Measurements from ENCODE around the gene FXN. TPM values are rescaled to one million over a fixed set of nuclear protein-coding genes. Genes with fewer than 3 reads are reported as not detected.

FXN gene
- total and polyA plus RNA-seq, 11 donors: 14.8 to 40.2 (median 24.1) TPM

DNA sequence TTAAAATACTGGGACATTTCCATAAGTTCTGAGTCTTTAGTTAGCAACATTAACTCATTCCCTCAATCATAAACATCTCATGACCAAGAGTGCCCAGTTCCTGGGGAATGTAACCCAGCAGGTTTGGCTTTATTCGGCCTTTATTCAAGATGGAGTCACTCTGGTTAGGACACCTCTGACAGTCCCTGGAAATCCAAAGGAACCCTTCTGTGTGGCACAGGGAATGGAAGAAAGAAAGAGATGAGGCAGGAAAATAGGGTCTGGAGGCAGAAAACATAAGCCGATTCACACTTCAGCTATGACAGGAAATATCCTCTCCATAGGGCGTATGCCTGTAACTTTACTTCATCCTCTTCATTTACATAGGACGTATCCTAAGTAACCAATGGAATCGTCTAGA is 53.5 kb downstream of the FXN start:
- intact Hi-C loops (cut with DNase I): loop anchor here in 1 of 10 donors (10.0 kb wide), 1 partner anchor 46 kb away; no protein-coding TSS in a partner anchor
- no peaks in the 10 kb centered on the region for H3K36me3 ChIP-seq
- peaks cover 0 to 29% (median 15%) of the 10 kb centered on the region in 12 donors for H3K4me1 ChIP-seq
- H3K9me3 ChIP-seq: no peaks in the 10 kb centered on the region
- 93 to 95% (median 95%) methylated on average over 5 of the region's 5 CpGs for WGBS, 4 donors
- TF ChIP-seq, protein P1, sequence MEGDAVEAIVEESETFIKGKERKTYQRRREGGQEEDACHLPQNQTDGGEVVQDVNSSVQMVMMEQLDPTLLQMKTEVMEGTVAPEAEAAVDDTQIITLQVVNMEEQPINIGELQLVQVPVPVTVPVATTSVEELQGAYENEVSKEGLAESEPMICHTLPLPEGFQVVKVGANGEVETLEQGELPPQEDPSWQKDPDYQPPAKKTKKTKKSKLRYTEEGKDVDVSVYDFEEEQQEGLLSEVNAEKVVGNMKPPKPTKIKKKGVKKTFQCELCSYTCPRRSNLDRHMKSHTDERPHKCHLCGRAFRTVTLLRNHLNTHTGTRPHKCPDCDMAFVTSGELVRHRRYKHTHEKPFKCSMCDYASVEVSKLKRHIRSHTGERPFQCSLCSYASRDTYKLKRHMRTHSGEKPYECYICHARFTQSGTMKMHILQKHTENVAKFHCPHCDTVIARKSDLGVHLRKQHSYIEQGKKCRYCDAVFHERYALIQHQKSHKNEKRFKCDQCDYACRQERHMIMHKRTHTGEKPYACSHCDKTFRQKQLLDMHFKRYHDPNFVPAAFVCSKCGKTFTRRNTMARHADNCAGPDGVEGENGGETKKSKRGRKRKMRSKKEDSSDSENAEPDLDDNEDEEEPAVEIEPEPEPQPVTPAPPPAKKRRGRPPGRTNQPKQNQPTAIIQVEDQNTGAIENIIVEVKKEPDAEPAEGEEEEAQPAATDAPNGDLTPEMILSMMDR (IDR thresholded peaks at IDR 0.05): no peak
- TF ChIP-seq POLR2A (IDR thresholded peaks at IDR 0.05): no peak
- H3K27ac ChIP-seq: no peak overlapping the region
- DNase-seq: no peak
- no peak for ATAC-seq
- no peak overlapping the region for H3K4me3 ChIP-seq
- H3K27me3 ChIP-seq: no peaks in the 10 kb centered on the region

DNA sequence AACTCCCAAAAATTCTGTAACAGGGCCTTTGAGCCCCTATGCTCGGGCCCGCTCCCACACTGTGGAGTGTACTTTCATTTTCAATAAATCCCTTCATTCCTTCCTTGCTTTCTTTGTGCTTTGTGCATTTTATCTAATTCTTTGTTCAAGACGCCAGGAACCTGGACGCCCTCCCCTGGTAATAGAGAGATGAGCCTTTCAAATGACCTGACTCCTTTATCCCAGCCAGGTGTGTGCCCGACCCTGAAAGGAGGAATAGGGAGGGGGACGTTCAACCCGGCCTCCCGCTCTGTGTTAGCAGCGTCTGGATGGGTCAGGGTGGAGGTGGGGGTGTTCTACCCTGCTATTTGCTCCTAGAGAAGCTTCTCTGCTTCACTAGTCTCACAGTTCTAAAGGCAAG is 53.9 kb downstream of the FXN start:
- H3K27me3 ChIP-seq: no peaks in the 10 kb centered on the region
- DNase-seq: no peak
- ATAC-seq: no peak
- no peaks in the 10 kb centered on the region for H3K9me3 ChIP-seq
- peaks cover 0 to 29% (median 15%) of the 10 kb centered on the region in 12 donors for H3K4me1 ChIP-seq
- no peak overlapping the region for H3K4me3 ChIP-seq
- intact Hi-C loops (cut with DNase I): loop anchor here in 1 of 10 donors (10.0 kb wide), 1 partner anchor 45 kb away; no protein-coding TSS in a partner anchor
- H3K27ac ChIP-seq: peak overlapping the region in 2 of 12 donors; percentile 41 to 51
- no peaks in the 10 kb centered on the region for H3K36me3 ChIP-seq
- TF ChIP-seq POLR2A (IDR thresholded peaks at IDR 0.05): no peak
- TF ChIP-seq, protein P1 (IDR thresholded peaks at IDR 0.05): no peak
- 90 to 92% (median 91%) methylated on average over 9 of the region's 9 CpGs for WGBS, 4 donors

DNA sequence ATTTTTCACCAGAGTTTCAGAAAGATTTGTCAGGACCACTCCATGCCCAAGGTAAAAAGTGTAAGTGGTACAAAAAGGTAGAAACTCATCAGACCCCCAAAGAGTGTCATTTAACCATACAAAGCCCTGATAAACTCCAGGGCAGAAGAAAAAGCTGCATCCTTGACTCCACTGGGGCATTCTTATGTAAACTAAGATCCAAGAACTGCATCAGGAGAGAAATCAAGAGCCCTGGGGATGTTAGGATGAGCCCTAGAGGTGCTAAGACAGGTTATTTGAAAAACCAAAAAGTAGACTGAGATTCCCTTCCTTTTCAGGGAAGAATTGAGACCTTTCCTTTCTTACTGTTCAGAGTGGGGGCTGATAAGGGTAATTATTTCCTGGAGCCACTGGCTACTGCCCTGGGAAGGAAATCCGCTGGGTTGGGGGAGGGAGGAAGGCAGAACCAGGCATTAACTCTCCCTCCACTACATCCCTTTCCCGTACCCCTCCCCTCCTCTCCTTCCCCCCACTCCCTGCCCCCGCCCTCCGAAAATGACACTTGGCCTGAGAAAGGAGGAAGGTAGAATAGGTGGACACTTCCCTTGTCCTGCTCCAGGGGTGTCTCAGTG is 54.7 kb downstream of the FXN start:
- ATAC-seq: peak in 1 of 4 donors; percentile 59
- H3K27ac ChIP-seq: peak overlapping the region in 8 of 12 donors; percentile 4 to 54 (median 42)
- TF ChIP-seq, protein P1 (IDR thresholded peaks at IDR 0.05): no peak
- no peak for TF ChIP-seq POLR2A (IDR thresholded peaks at IDR 0.05)
- no peak overlapping the region for H3K4me3 ChIP-seq
- DNase-seq: peak in 1 of 5 donors; percentile 25
- no peaks in the 10 kb centered on the region for H3K9me3 ChIP-seq
- WGBS, 4 donors: 48 to 67% (median 58%) methylated on average over 4 of the region's 4 CpGs
- peaks cover 0 to 29% (median 15%) of the 10 kb centered on the region in 12 donors for H3K4me1 ChIP-seq
- no peaks in the 10 kb centered on the region for H3K27me3 ChIP-seq
- no peaks in the 10 kb centered on the region for H3K36me3 ChIP-seq
- intact Hi-C loops (cut with DNase I): no loop called here

DNA sequence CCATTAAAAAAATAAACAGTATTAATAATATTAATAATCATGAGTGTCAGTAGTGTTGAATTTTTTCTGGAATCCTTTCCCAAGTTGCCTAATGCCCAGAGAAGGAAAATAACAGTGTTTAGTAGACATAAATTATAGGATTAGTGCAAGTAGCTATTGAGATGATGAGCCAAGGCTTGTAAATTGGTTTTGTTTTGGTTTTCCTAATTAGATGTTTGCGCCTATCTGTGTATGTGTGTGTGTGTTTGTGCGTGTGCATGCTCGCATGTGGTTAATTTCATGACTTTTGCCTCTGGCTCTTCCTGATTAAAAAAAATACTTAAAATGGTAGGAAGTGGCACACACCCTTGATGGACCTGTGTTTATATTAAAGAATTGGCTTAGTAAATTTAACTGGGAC is 55.4 kb downstream of the FXN start:
- TF ChIP-seq POLR2A (IDR thresholded peaks at IDR 0.05): no peak
- TF ChIP-seq, protein P1 (IDR thresholded peaks at IDR 0.05): no peak
- intact Hi-C loops (cut with DNase I): no loop called here
- Histone ChIP-seq H3K27ac (peak overlapping the region in 7 of 12 donors; percentile 4 to 54 (median 43)), H3K27me3 (no peaks in the 10 kb centered on the region), H3K4me1 (peaks cover 0 to 23% (median 12%) of the 10 kb centered on the region in 12 donors), H3K4me3 (no peak overlapping the region), H3K36me3 (no peaks in the 10 kb centered on the region), H3K9me3 (no peaks in the 10 kb centered on the region)
- WGBS, 4 donors: 65 to 80% (median 70%) methylated on average over 3 of the region's 3 CpGs
- DNase-seq (no peak), ATAC-seq (no peak)
